ENCODE measurements around the gene NRXN2. TPM values are rescaled to one million over a fixed set of nuclear protein-coding genes. Genes with fewer than 3 reads are reported as not detected.
A peak's percentile ranks its signal among the peaks of the same experiment; 100 is the strongest.

Gene NRXN2
- total RNA-seq, 1 experiment from 2014 or later = 0.15 TPM

DNA sequence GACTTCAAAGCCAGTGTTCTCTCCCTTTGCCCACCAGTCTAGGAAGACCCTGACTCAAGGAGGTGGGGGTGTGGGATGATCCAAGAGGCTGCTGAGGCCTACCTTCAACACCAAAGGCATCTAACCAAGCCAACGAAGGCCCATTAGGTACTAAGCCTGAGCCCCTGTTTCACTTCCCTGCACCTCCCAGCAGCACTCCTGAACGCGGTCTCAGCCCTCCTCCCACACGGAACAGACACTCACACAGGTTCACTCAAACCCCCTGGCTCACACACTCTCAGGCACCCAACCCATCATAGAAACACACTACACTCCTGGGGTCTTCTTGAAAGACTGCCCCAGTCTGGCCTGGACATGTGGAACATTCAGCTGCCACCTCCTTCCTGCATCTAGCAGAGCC, 91.3 kb downstream of the NRXN2 start:
- ChIA-PET CTCF (no interaction called here), POLR2A (no interaction called here)
- Histone ChIP-seq H3K27me3 (ENCODE audit: control insufficient read depth, insufficient read depth, low read length) (no peaks in the 10 kb centered on the region), H3K36me3 (ENCODE audit: control insufficient read depth, insufficient read depth, low read length) (no peaks in the 10 kb centered on the region), H3K4me1 (ENCODE audit: control insufficient read depth, insufficient read depth, low read length) (no peaks in the 10 kb centered on the region), H3K4me3 (ENCODE audit: low read depth in 2 of 2, low read length in 2 of 2) (no peak overlapping the region), H3K27ac (ENCODE audit: low read length) (no peak overlapping the region), H3K9me3 (ENCODE audit: control insufficient read depth, insufficient read depth, low read depth, low read length) (no peaks in the 10 kb centered on the region)
- DNase-seq (ENCODE audit: low read depth, low spot score) = no peak
- intact Hi-C loops (cut with micrococcal nuclease; ENCODE audit: unreplicated experiment) (no loop called here), in situ Hi-C loops (cut with HindIII; ENCODE audit: low pct_unique_long_range_greater_than_20kb, low sequenced_read_pairs) (no loop called here)
- BruUV-seq (replicated peaks) = no TSS peak
- ATAC-seq = no peak
- TF ChIP-seq POLR2AphosphoS5 (IDR thresholded peaks at IDR 0.05; ENCODE audit: low read depth, low read length) = no peak
- TF ChIP-seq, protein P1, sequence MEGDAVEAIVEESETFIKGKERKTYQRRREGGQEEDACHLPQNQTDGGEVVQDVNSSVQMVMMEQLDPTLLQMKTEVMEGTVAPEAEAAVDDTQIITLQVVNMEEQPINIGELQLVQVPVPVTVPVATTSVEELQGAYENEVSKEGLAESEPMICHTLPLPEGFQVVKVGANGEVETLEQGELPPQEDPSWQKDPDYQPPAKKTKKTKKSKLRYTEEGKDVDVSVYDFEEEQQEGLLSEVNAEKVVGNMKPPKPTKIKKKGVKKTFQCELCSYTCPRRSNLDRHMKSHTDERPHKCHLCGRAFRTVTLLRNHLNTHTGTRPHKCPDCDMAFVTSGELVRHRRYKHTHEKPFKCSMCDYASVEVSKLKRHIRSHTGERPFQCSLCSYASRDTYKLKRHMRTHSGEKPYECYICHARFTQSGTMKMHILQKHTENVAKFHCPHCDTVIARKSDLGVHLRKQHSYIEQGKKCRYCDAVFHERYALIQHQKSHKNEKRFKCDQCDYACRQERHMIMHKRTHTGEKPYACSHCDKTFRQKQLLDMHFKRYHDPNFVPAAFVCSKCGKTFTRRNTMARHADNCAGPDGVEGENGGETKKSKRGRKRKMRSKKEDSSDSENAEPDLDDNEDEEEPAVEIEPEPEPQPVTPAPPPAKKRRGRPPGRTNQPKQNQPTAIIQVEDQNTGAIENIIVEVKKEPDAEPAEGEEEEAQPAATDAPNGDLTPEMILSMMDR (IDR thresholded peaks at IDR 0.05) = no peak
- TF ChIP-seq, protein P2, sequence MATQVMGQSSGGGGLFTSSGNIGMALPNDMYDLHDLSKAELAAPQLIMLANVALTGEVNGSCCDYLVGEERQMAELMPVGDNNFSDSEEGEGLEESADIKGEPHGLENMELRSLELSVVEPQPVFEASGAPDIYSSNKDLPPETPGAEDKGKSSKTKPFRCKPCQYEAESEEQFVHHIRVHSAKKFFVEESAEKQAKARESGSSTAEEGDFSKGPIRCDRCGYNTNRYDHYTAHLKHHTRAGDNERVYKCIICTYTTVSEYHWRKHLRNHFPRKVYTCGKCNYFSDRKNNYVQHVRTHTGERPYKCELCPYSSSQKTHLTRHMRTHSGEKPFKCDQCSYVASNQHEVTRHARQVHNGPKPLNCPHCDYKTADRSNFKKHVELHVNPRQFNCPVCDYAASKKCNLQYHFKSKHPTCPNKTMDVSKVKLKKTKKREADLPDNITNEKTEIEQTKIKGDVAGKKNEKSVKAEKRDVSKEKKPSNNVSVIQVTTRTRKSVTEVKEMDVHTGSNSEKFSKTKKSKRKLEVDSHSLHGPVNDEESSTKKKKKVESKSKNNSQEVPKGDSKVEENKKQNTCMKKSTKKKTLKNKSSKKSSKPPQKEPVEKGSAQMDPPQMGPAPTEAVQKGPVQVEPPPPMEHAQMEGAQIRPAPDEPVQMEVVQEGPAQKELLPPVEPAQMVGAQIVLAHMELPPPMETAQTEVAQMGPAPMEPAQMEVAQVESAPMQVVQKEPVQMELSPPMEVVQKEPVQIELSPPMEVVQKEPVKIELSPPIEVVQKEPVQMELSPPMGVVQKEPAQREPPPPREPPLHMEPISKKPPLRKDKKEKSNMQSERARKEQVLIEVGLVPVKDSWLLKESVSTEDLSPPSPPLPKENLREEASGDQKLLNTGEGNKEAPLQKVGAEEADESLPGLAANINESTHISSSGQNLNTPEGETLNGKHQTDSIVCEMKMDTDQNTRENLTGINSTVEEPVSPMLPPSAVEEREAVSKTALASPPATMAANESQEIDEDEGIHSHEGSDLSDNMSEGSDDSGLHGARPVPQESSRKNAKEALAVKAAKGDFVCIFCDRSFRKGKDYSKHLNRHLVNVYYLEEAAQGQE (IDR thresholded peaks at IDR 0.05; ENCODE audit: insufficient read depth in 1 of 2, low read depth in 2 of 2, low read length in 1 of 2) = no peak
- TF ChIP-seq TCF7L2 (IDR thresholded peaks at IDR 0.05; ENCODE audit: low read depth, low read length) = no peak
- no peak for TF ChIP-seq SIN3A (IDR thresholded peaks at IDR 0.05; ENCODE audit: borderline replicate concordance, insufficient read depth, low read depth, low read length)

DNA sequence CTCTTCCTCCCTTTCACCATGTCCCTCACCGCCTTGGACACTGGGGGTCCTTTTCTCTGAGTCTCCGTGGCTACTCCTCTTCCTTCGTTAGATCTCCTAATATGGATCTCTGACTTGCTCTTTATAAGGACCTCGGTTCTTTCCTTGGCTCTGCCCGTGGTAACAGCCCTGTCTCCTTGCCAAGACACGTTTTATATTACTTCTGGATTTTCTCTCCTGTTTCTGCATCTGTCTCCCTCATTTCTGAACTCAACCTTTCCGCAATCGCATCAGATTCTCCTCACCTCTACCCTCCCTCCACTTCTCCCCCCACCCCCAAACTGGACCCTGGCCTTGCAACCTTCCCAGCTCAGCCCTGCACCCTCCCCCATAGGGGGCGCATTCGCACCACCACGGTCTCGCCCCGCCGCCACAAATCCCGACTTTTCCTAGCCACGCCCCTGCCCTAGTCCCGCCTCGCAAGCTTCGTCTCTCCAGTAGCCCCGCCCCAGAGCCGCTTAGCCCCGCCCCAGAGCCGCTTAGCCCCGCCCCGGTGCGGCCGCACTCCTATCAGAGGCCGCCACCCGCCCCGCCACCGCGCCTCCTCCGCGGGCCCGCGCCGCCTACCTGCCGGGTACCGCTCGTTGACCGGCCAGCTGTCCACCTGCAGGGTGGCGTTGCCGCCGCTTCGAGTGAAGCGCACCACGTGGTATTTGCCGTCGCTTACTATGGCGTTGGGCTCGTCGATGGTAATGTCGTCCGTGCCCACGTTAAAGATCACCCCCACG, 93.0 kb downstream of the NRXN2 start:
- Histone ChIP-seq H3K4me1 (ENCODE audit: control insufficient read depth, insufficient read depth, low read length) (no peaks in the 10 kb centered on the region), H3K27me3 (ENCODE audit: control insufficient read depth, insufficient read depth, low read length) (no peaks in the 10 kb centered on the region), H3K9me3 (ENCODE audit: control insufficient read depth, insufficient read depth, low read depth, low read length) (no peaks in the 10 kb centered on the region), H3K27ac (ENCODE audit: low read length) (no peak overlapping the region), H3K36me3 (ENCODE audit: control insufficient read depth, insufficient read depth, low read length) (no peaks in the 10 kb centered on the region), H3K4me3 (ENCODE audit: low read depth in 2 of 2, low read length in 2 of 2) (no peak overlapping the region)
- no TSS peak for BruUV-seq (replicated peaks)
- DNase-seq (ENCODE audit: low read depth, low spot score) (no peak), ATAC-seq (0 out of 2 replicates have a peak, but pooled peaks have one; percentile 33)
- TF ChIP-seq, protein P1 (IDR thresholded peaks at IDR 0.05) = no peak
- no peak for TF ChIP-seq POLR2AphosphoS5 (IDR thresholded peaks at IDR 0.05; ENCODE audit: low read depth, low read length)
- TF ChIP-seq, protein P2 (IDR thresholded peaks at IDR 0.05; ENCODE audit: insufficient read depth in 1 of 2, low read depth in 2 of 2, low read length in 1 of 2) = no peak
- no peak for TF ChIP-seq TCF7L2 (IDR thresholded peaks at IDR 0.05; ENCODE audit: low read depth, low read length)
- no peak for TF ChIP-seq SIN3A (IDR thresholded peaks at IDR 0.05; ENCODE audit: borderline replicate concordance, insufficient read depth, low read depth, low read length)
- intact Hi-C loops (cut with micrococcal nuclease; ENCODE audit: unreplicated experiment) (no loop called here), in situ Hi-C loops (cut with HindIII; ENCODE audit: low pct_unique_long_range_greater_than_20kb, low sequenced_read_pairs) (no loop called here)
- ChIA-PET CTCF (interaction anchor here (0.6 kb wide), 1 partner anchor 152 kb away, joined by 3 read pairs; no protein-coding TSS in a partner anchor), POLR2A (no interaction called here)
